GM19468 (cell line): ENCODE measurements around the gene PIGBOS1.

Experiments used
- ATAC-seq: cut with Tn5 transposase; IDR thresholded peaks from one replicate; pipeline ENCODE4 v1.9.1; 2021; ENCODE audit warnings: mild to moderate bottlenecking, moderate library complexity, moderate number of reproducible peaks; ENCODE audit not compliant: unreplicated experiment; ENCODE audit errors: extremely low read depth

PIGBOS1 gene

GRCh38 chr15:55318588-55319494 lies at the start of gene PIGBOS1, which contains the start of gene PIGB:
Gene PIGBOS1 (minus strand): TSS chr15:55319123. CDS start chr15:55317792, 1,331 bp downstream.
Gene PIGB (plus strand): TSS chr15:55319222. CDS start chr15:55319251, 29 bp downstream.
- ATAC-seq, result peak; percentile 77

- no peak for ATAC-seq
These were observed 48.1 kb upstream of the PIGBOS1 start for GRCh38 chr15:55366981-55367380.

GRCh38 chr15:55362641-55363040 lies 43.7 kb upstream of the PIGBOS1 start:
- ATAC-seq, result no peak

GRCh38 chr15:55361048-55361447 lies 42.1 kb upstream of the PIGBOS1 start:
- no peak for ATAC-seq

- ATAC-seq, result no peak
These were observed 41.3 kb upstream of the PIGBOS1 start for GRCh38 chr15:55360256-55360655.

GRCh38 chr15:55358471-55358870 lies 39.5 kb upstream of the PIGBOS1 start:
- no peak for ATAC-seq

GRCh38 chr15:55357774-55358173 lies 38.9 kb upstream of the PIGBOS1 start:
- ATAC-seq, result no peak

- ATAC-seq, result no peak
These were observed 38.2 kb upstream of the PIGBOS1 start for GRCh38 chr15:55356985-55357585.

- no peak for ATAC-seq
These were observed 34.1 kb upstream of the PIGBOS1 start for GRCh38 chr15:55353025-55353424.

GRCh38 chr15:55349282-55349681 lies 30.4 kb upstream of the PIGBOS1 start:
- ATAC-seq, result no peak

- no peak for ATAC-seq
These were observed 29.4 kb upstream of the PIGBOS1 start for GRCh38 chr15:55348281-55348778.

GRCh38 chr15:55344206-55344605 lies 25.3 kb upstream of the PIGBOS1 start:
- ATAC-seq, result no peak

GRCh38 chr15:55343168-55343567 lies 24.2 kb upstream of the PIGBOS1 start:
- no peak for ATAC-seq

GRCh38 chr15:55337160-55337559 lies 18.2 kb upstream of the PIGBOS1 start:
- no peak for ATAC-seq

GRCh38 chr15:55334997-55335396 lies 16.1 kb upstream of the PIGBOS1 start:
- no peak for ATAC-seq

GRCh38 chr15:55334371-55334770 lies 15.4 kb upstream of the PIGBOS1 start:
- no peak for ATAC-seq

GRCh38 chr15:55327387-55327786 lies 8.5 kb upstream of the PIGBOS1 start:
- ATAC-seq, result no peak

GRCh38 chr15:55322467-55322866 lies 3.5 kb upstream of the PIGBOS1 start:
- ATAC-seq, result no peak

- no peak for ATAC-seq
These were observed 2.0 kb upstream of the PIGBOS1 start for GRCh38 chr15:55320963-55321362.

GRCh38 chr15:55320238-55320550 lies 1.3 kb upstream of the PIGBOS1 start:
- ATAC-seq, result no peak

- no peak for ATAC-seq
These were observed 764 bp upstream of the PIGBOS1 start for GRCh38 chr15:55319537-55320237.
